Measurements from ENCODE around the gene TTC39B. TPM values are rescaled to one million over a fixed set of nuclear protein-coding genes. Genes with fewer than 3 reads are reported as not detected.

Gene TTC39B
- total and polyA plus RNA-seq, 4 donors = 1.8 to 11.7 (median 2.8) TPM

DNA sequence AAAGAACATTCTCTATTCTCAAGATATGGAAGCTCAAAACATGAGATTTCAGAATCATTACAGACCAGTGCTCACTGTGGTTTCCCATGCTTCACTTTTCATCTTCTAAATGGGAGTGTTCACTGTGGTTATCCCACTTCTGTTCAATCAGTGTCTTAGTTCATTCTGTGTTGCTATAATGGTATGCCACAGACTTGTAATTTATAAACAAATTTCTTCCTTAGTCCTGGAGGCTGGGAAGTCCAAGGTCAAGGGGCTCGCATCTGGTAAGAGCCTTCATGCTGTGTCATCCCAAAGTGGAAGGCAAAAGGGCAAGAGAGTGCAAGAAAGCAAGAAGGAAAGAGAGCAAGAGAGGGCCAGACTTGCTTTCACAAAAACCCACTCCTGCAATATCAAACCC, 146.3 kb downstream of the TTC39B start:
- Histone ChIP-seq H3K4me3 (ENCODE audit: low read depth in 1 of 3, low read length in 3 of 3) (no peak overlapping the region), H3K36me3 (ENCODE audit: control insufficient read depth in 4 of 4, insufficient read depth in 3 of 4, low read depth in 1 of 4, low read length in 3 of 4) (no peaks in the 10 kb centered on the region), H3K9me3 (ENCODE audit: control insufficient read depth in 4 of 4, low read length in 3 of 4) (no peaks in the 10 kb centered on the region), H3K9ac (ENCODE audit: low read depth in 1 of 2, low read length in 2 of 2) (no peak overlapping the region), H3K27ac (ENCODE audit: low read depth in 1 of 2, low read length in 2 of 2) (no peak overlapping the region), H3K27me3 (ENCODE audit: control insufficient read depth in 4 of 4, insufficient read depth in 4 of 4, low read length in 3 of 4) (no peaks in the 10 kb centered on the region), H3K4me1 (ENCODE audit: control insufficient read depth in 4 of 4, insufficient read depth in 4 of 4, low read length in 3 of 4) (peaks cover 0 to 13% (median 10%) of the 10 kb centered on the region in 4 donors)
- TF ChIP-seq RXRA (IDR thresholded peaks at IDR 0.05) = peak in 1 of 2 donors; percentile 27
- TF ChIP-seq NR2F2 (IDR thresholded peaks at IDR 0.05) = peak; percentile 95
- TF ChIP-seq EGR1 (IDR thresholded peaks at IDR 0.05; ENCODE audit: low read depth in 2 of 2) = no peak
- peak; percentile 18 for TF ChIP-seq SP1 (IDR thresholded peaks at IDR 0.05)
- no peak for DNase-seq (ENCODE audit: low spot score)
- whole genome bisulfite sequencing = 78% methylated on average over 1 of the region's 1 CpG

- no peaks in the 10 kb centered on the region for H3K9me3 ChIP-seq (ENCODE audit: control insufficient read depth in 4 of 4, low read length in 3 of 4)
- no peaks in the 10 kb centered on the region for H3K27me3 ChIP-seq (ENCODE audit: control insufficient read depth in 4 of 4, insufficient read depth in 4 of 4, low read length in 3 of 4)
- no peak overlapping the region for H3K4me3 ChIP-seq (ENCODE audit: low read depth in 1 of 3, low read length in 3 of 3)
- H3K36me3 ChIP-seq (ENCODE audit: control insufficient read depth in 4 of 4, insufficient read depth in 3 of 4, low read depth in 1 of 4, low read length in 3 of 4) = no peaks in the 10 kb centered on the region
- WGBS = 53% methylated on average over 1 of the region's 1 CpG
- no peak for TF ChIP-seq RAD21 (IDR thresholded peaks at IDR 0.05)
- TF ChIP-seq GABPA (IDR thresholded peaks at IDR 0.05 in 1 of 2, conservative IDR thresholded peaks at IDR 0.05 in 1 of 2) = no peak
- peak in 1 of 2 donors; percentile 16 for TF ChIP-seq JUND (IDR thresholded peaks at IDR 0.05)
- no peak for TF ChIP-seq HNF4G (IDR thresholded peaks at IDR 0.05)
- TF ChIP-seq HNF4A (conservative IDR thresholded peaks at IDR 0.05) = peak in 1 of 2 donors; percentile 13
- TF ChIP-seq FOXA1 (IDR thresholded peaks at IDR 0.05) = no peak
- no peak for TF ChIP-seq TAF1 (conservative IDR thresholded peaks at IDR 0.05)
- peak; percentile 10 to 18 for TF ChIP-seq RXRA (IDR thresholded peaks at IDR 0.05)
- peak; percentile 30 for TF ChIP-seq YY1 (IDR thresholded peaks at IDR 0.05)
- TF ChIP-seq SP1 (IDR thresholded peaks at IDR 0.05) = peak; percentile 30
- TF ChIP-seq, protein P1, sequence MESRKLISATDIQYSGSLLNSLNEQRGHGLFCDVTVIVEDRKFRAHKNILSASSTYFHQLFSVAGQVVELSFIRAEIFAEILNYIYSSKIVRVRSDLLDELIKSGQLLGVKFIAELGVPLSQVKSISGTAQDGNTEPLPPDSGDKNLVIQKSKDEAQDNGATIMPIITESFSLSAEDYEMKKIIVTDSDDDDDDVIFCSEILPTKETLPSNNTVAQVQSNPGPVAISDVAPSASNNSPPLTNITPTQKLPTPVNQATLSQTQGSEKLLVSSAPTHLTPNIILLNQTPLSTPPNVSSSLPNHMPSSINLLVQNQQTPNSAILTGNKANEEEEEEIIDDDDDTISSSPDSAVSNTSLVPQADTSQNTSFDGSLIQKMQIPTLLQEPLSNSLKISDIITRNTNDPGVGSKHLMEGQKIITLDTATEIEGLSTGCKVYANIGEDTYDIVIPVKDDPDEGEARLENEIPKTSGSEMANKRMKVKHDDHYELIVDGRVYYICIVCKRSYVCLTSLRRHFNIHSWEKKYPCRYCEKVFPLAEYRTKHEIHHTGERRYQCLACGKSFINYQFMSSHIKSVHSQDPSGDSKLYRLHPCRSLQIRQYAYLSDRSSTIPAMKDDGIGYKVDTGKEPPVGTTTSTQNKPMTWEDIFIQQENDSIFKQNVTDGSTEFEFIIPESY (IDR thresholded peaks at IDR 0.05) = no peak
- TF ChIP-seq MAX (IDR thresholded peaks at IDR 0.05) = peak; percentile 19
- H3K9ac ChIP-seq (ENCODE audit: low read depth in 1 of 2, low read length in 2 of 2) = no peak overlapping the region
- DNase-seq (ENCODE audit: low spot score) = no peak
- H3K27ac ChIP-seq (ENCODE audit: low read depth in 1 of 2, low read length in 2 of 2) = no peak overlapping the region
- H3K4me1 ChIP-seq (ENCODE audit: control insufficient read depth in 4 of 4, insufficient read depth in 4 of 4, low read length in 3 of 4) = peaks cover 0 to 13% (median 10%) of the 10 kb centered on the region in 4 donors
Observed at GRCh38 chr9:15158064-15158463, 149.0 kb downstream of the TTC39B start.

DNA sequence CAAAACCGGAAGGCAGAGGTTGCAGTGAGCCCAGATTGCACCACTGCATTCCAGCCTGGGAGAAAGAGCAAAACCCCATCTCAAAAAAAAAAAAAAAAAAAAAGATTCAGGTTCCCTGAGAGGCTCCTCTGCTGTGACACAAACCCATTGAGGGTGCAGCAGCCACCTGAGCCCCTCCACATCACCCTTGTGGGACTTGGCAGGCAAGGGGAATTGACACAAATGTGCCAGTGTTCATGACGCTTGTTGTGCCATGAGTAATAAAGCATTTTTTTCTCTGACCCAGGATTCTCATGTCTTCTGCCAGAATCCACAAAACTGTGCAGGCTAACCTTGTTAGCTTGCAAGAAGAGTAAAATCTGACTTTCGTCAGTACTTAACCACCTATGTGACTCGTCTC, 149.6 kb downstream of the TTC39B start:
- Histone ChIP-seq H3K27ac (ENCODE audit: low read depth in 1 of 2, low read length in 2 of 2) (no peak overlapping the region), H3K4me3 (ENCODE audit: low read depth in 1 of 3, low read length in 3 of 3) (no peak overlapping the region), H3K9me3 (ENCODE audit: control insufficient read depth in 4 of 4, low read length in 3 of 4) (no peaks in the 10 kb centered on the region), H3K36me3 (ENCODE audit: control insufficient read depth in 4 of 4, insufficient read depth in 3 of 4, low read depth in 1 of 4, low read length in 3 of 4) (no peaks in the 10 kb centered on the region), H3K4me1 (ENCODE audit: control insufficient read depth in 4 of 4, insufficient read depth in 4 of 4, low read length in 3 of 4) (peaks cover 0 to 13% (median 10%) of the 10 kb centered on the region in 4 donors), H3K9ac (ENCODE audit: low read depth in 1 of 2, low read length in 2 of 2) (no peak overlapping the region), H3K27me3 (ENCODE audit: control insufficient read depth in 4 of 4, insufficient read depth in 4 of 4, low read length in 3 of 4) (no peaks in the 10 kb centered on the region)
- TF ChIP-seq JUND (IDR thresholded peaks at IDR 0.05) = no peak
- no peak for TF ChIP-seq RAD21 (IDR thresholded peaks at IDR 0.05)
- TF ChIP-seq EGR1 (IDR thresholded peaks at IDR 0.05; ENCODE audit: low read depth in 2 of 2) = no peak
- TF ChIP-seq NR2F2 (IDR thresholded peaks at IDR 0.05) = no peak
- TF ChIP-seq SP1 (IDR thresholded peaks at IDR 0.05) = no peak
- no peak for TF ChIP-seq FOXA1 (IDR thresholded peaks at IDR 0.05)
- TF ChIP-seq YY1 (IDR thresholded peaks at IDR 0.05) = no peak
- no peak for TF ChIP-seq CTCF (IDR thresholded peaks at IDR 0.05; ENCODE audit: low read depth, low read length, missing input control)
- no peak for TF ChIP-seq TAF1 (conservative IDR thresholded peaks at IDR 0.05)
- TF ChIP-seq RXRA (IDR thresholded peaks at IDR 0.05) = no peak
- TF ChIP-seq FOXA2 (IDR thresholded peaks at IDR 0.05) = no peak
- WGBS = 46% methylated on average over 4 of the region's 4 CpGs
- no peak for DNase-seq (ENCODE audit: low spot score)
